ENCODE results near the gene MMRN2. TPM values are rescaled to one million over a fixed set of nuclear protein-coding genes. Genes with fewer than 3 reads are reported as not detected.

MMRN2 gene
- total RNA-seq, 2 experiments from 2014 or later = not detected

DNA sequence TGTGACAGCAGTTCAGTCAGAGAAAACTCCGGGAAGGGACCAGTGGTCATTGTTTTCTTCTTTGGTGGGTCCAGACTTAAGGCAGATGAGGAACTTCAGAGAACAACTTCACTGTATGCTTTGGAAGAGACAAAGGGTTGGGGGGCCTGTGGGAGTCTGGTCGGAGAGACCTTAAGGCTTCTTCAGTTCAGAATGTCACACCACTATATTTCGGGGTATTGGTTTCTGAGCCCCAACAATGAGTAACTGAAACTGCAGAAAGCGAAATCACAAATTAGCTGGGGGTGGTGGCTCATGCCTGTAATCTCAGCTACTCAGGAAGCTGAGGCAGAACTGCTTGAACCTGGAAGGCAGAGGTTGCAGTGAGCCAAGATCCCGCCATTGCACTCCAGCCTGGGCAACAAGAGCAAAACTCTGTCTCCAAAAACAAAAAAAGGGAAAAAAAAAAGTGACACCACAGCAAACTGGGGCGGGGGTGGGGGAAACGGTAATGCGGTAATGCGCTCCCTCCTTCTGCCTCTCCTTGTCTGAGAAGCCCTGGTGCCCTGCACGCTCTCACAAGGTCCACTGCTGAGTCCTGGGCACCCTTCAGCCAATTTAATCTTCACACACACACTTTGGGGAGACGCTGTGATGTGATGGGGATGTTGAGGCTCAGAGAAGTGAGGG lies 8.7 kb upstream of the MMRN2 start:
- BruUV-seq (replicated peaks) = no TSS peak
- DNase-seq (ENCODE audit: low spot score) = no peak
- intact Hi-C loops (cut with micrococcal nuclease; ENCODE audit: unreplicated experiment) = loop anchor here (10.0 kb wide), 1 partner anchor 251 kb away; no protein-coding TSS in a partner anchor
- Histone ChIP-seq H3K9me3 (ENCODE audit: low read length) (no peaks in the 10 kb centered on the region), H3K4me3 (ENCODE audit: low read depth, low read length, poor library complexity, severe bottlenecking) (no peak overlapping the region), H3K79me2 (ENCODE audit: insufficient read depth, low read depth, low read length) (no peaks in the 10 kb centered on the region), H4K20me1 (ENCODE audit: insufficient read depth, low read length) (no peaks in the 10 kb centered on the region), H3K4me1 (ENCODE audit: insufficient read depth, low read length, poor library complexity, severe bottlenecking) (no peaks in the 10 kb centered on the region), H3K9me2 (ENCODE audit: insufficient read depth, low read length) (no peaks in the 10 kb centered on the region), H3K27ac (ENCODE audit: low read depth, low read length, poor library complexity, severe bottlenecking) (no peak overlapping the region), H3K4me2 (ENCODE audit: low read length) (no peak overlapping the region), H3K36me3 (ENCODE audit: insufficient read depth, low read length) (no peaks in the 10 kb centered on the region), H2AFZ (ENCODE audit: low read length) (no peak overlapping the region)
- TF ChIP-seq, protein P1, sequence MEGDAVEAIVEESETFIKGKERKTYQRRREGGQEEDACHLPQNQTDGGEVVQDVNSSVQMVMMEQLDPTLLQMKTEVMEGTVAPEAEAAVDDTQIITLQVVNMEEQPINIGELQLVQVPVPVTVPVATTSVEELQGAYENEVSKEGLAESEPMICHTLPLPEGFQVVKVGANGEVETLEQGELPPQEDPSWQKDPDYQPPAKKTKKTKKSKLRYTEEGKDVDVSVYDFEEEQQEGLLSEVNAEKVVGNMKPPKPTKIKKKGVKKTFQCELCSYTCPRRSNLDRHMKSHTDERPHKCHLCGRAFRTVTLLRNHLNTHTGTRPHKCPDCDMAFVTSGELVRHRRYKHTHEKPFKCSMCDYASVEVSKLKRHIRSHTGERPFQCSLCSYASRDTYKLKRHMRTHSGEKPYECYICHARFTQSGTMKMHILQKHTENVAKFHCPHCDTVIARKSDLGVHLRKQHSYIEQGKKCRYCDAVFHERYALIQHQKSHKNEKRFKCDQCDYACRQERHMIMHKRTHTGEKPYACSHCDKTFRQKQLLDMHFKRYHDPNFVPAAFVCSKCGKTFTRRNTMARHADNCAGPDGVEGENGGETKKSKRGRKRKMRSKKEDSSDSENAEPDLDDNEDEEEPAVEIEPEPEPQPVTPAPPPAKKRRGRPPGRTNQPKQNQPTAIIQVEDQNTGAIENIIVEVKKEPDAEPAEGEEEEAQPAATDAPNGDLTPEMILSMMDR (conservative IDR thresholded peaks at IDR 0.05; ENCODE audit: low read length) = no peak
- no peak for TF ChIP-seq EZH2phosphoT487 (IDR thresholded peaks at IDR 0.05; ENCODE audit: borderline replicate concordance, low read depth, low read length)
- ChIA-PET CTCF (ENCODE audit: unreplicated experiment) (no interaction called here), POLR2A (no interaction called here)

DNA sequence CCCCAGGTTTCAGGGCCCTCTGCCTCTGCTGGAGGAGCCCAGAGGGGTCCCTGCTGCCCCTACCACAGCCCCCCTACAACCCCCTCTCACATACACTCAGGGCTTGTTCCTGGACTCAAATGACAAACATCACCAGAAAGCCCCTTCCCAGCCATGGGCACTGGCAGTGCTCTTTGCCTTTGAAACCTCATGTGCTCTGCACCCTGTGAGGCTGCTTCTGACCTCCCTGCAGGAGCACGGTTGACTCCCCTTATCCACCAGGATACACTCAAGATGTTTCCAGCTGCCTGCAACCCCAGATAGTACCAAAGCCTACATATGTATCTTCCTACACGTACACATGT lies 7.4 kb upstream of the MMRN2 start:
- H4K20me1 ChIP-seq (ENCODE audit: insufficient read depth, low read length) = no peaks in the 10 kb centered on the region
- ChIA-PET POLR2A (no interaction called here), CTCF (ENCODE audit: unreplicated experiment) (no interaction called here)
- TF ChIP-seq EZH2phosphoT487 (IDR thresholded peaks at IDR 0.05; ENCODE audit: borderline replicate concordance, low read depth, low read length) = no peak
- TF ChIP-seq, protein P1 (conservative IDR thresholded peaks at IDR 0.05; ENCODE audit: low read length) = no peak
- no peaks in the 10 kb centered on the region for H3K9me3 ChIP-seq (ENCODE audit: low read length)
- no peak overlapping the region for H3K27ac ChIP-seq (ENCODE audit: low read depth, low read length, poor library complexity, severe bottlenecking)
- no peak overlapping the region for H3K4me2 ChIP-seq (ENCODE audit: low read length)
- H3K4me1 ChIP-seq (ENCODE audit: insufficient read depth, low read length, poor library complexity, severe bottlenecking) = no peaks in the 10 kb centered on the region
- BruUV-seq (replicated peaks) = no TSS peak
- intact Hi-C loops (cut with micrococcal nuclease; ENCODE audit: unreplicated experiment) = loop anchor here (10.0 kb wide), 1 partner anchor 250 kb away; no protein-coding TSS in a partner anchor
- no peaks in the 10 kb centered on the region for H3K79me2 ChIP-seq (ENCODE audit: insufficient read depth, low read depth, low read length)
- DNase-seq (ENCODE audit: low spot score) = no peak
- no peak overlapping the region for H2AFZ ChIP-seq (ENCODE audit: low read length)
- no peak overlapping the region for H3K4me3 ChIP-seq (ENCODE audit: low read depth, low read length, poor library complexity, severe bottlenecking)
- H3K9me2 ChIP-seq (ENCODE audit: insufficient read depth, low read length) = no peaks in the 10 kb centered on the region
- no peaks in the 10 kb centered on the region for H3K36me3 ChIP-seq (ENCODE audit: insufficient read depth, low read length)

DNA sequence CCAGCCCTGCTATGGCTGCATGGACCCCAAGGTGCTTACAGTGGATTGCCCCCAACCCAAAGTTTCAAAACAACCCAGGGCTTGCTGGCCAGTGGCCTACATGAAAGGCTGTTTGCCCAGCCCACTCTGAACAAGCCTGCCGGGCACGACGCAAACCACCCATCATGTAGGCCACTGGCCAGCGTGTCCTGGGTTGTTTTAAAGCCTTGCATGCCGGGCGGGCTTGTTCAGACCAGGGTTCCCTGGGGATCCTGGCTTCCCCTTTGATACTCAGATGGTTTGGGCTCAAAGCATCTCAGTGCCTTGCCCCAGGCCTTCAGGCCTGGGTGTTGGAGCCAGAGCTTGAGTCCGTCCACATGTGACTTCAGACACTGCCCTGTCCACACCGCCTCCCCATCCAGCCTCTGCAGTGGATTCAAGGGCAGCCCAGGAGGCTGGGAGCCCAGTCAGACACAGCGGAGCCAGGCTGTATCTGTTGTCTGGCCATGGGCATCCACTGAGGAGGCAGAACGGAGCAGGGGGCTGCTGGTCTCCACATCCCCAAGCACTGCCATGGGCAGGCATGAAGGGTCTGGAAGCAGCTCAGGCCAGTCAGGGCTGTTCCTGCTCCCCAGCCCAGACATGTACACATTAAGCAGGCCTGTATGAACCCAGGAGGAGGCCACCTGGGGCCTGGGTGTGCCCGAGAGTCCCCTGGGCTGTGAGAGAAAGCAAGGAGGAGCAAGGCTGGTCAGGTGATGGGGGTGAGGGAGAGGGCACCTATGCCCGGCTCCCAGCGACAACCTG lies 6.8 kb upstream of the MMRN2 start:
- H3K9me2 ChIP-seq (ENCODE audit: insufficient read depth, low read length) = no peaks in the 10 kb centered on the region
- H3K27ac ChIP-seq (ENCODE audit: low read depth, low read length, poor library complexity, severe bottlenecking) = no peak overlapping the region
- DNase-seq (ENCODE audit: low spot score) = no peak
- TF ChIP-seq EZH2phosphoT487 (IDR thresholded peaks at IDR 0.05; ENCODE audit: borderline replicate concordance, low read depth, low read length) = no peak
- TF ChIP-seq, protein P1 (conservative IDR thresholded peaks at IDR 0.05; ENCODE audit: low read length) = no peak
- no peaks in the 10 kb centered on the region for H3K4me1 ChIP-seq (ENCODE audit: insufficient read depth, low read length, poor library complexity, severe bottlenecking)
- H3K79me2 ChIP-seq (ENCODE audit: insufficient read depth, low read depth, low read length) = no peaks in the 10 kb centered on the region
- H4K20me1 ChIP-seq (ENCODE audit: insufficient read depth, low read length) = no peaks in the 10 kb centered on the region
- no peak overlapping the region for H3K4me2 ChIP-seq (ENCODE audit: low read length)
- H2AFZ ChIP-seq (ENCODE audit: low read length) = no peak overlapping the region
- no TSS peak for BruUV-seq (replicated peaks)
- no peaks in the 10 kb centered on the region for H3K9me3 ChIP-seq (ENCODE audit: low read length)
- H3K4me3 ChIP-seq (ENCODE audit: low read depth, low read length, poor library complexity, severe bottlenecking) = no peak overlapping the region
- POLR2A ChIA-PET = no interaction called here
- intact Hi-C loops (cut with micrococcal nuclease; ENCODE audit: unreplicated experiment) = loop anchor here (10.0 kb wide), 1 partner anchor 249 kb away; no protein-coding TSS in a partner anchor
- no peaks in the 10 kb centered on the region for H3K36me3 ChIP-seq (ENCODE audit: insufficient read depth, low read length)
- CTCF ChIA-PET (ENCODE audit: unreplicated experiment) = no interaction called here

All from OCI-LY7 (cell line).